Measurements from ENCODE around the gene LAIR2. TPM values are rescaled to one million over a fixed set of nuclear protein-coding genes. Genes with fewer than 3 reads are reported as not detected.

The LAIR2 gene
- total RNA-seq, 2 experiments from 2014 or later: 1.2 TPM; not detected in 1

GRCh38 chr19:54541712-54542111, 39.1 kb downstream of the LAIR2 start:
- no peaks in the 10 kb centered on the region for H3K4me1 ChIP-seq (ENCODE audit: insufficient read depth, low read length)
- Mint-ChIP-seq H3K4me3 (no peak overlapping the region), H3K4me1 (ENCODE audit: low read depth) (no peaks in the 10 kb centered on the region), H3K36me3 (ENCODE audit: low read depth) (no peaks in the 10 kb centered on the region), H3K27me3 (peaks cover 22% of the 10 kb centered on the region), H3K27ac (no peak overlapping the region), H3K9me3 (peaks cover 3% of the 10 kb centered on the region)
- intact Hi-C loops (cut with DNase I, micrococcal nuclease): no loop called here
- CTCF ChIA-PET: no interaction called here
- H3K27me3 ChIP-seq (ENCODE audit: control insufficient read depth in 1 of 2, insufficient read depth in 2 of 2, low read length in 2 of 2): no peaks in the 10 kb centered on the region
- no peak for TF ChIP-seq CTCF (IDR thresholded peaks at IDR 0.05)
- POLR2A ChIA-PET: no interaction called here
- no peak overlapping the region for H3K27ac ChIP-seq (ENCODE audit: low read depth in 1 of 2, low read length in 2 of 2)
- ATAC-seq (ENCODE audit: poor library complexity) (no peak), DNase-seq (no peak)
- no peak overlapping the region for H3K4me3 ChIP-seq (ENCODE audit: low read length)
- no peaks in the 10 kb centered on the region for H3K36me3 ChIP-seq (ENCODE audit: insufficient read depth, low read length)
- H3K9me3 ChIP-seq (ENCODE audit: control insufficient read depth in 1 of 2, insufficient read depth in 1 of 2, low read length in 2 of 2): no peaks in the 10 kb centered on the region

GRCh38 chr19:54548806-54549205, 46.2 kb downstream of the LAIR2 start:
- H3K27ac ChIP-seq (ENCODE audit: low read depth in 1 of 2, low read length in 2 of 2): no peak overlapping the region
- ChIA-PET POLR2A (no interaction called here), CTCF (no interaction called here)
- H3K4me1 Mint-ChIP-seq (ENCODE audit: low read depth): no peaks in the 10 kb centered on the region
- no peaks in the 10 kb centered on the region for H3K27me3 ChIP-seq (ENCODE audit: control insufficient read depth in 1 of 2, insufficient read depth in 2 of 2, low read length in 2 of 2)
- H3K9me3 Mint-ChIP-seq: peaks cover 3% of the 10 kb centered on the region
- H3K27ac Mint-ChIP-seq: no peak overlapping the region
- no peaks in the 10 kb centered on the region for H3K36me3 ChIP-seq (ENCODE audit: insufficient read depth, low read length)
- no peak for DNase-seq
- intact Hi-C loops (cut with DNase I, micrococcal nuclease): no loop called here
- H3K4me3 Mint-ChIP-seq: no peak overlapping the region
- no peak overlapping the region for H3K4me3 ChIP-seq (ENCODE audit: low read length)
- TF ChIP-seq CTCF (IDR thresholded peaks at IDR 0.05): no peak
- H3K27me3 Mint-ChIP-seq: peaks cover 30% of the 10 kb centered on the region
- peaks cover 0 to 9% of the 10 kb centered on the region in 2 experiments for H3K9me3 ChIP-seq (ENCODE audit: control insufficient read depth in 1 of 2, insufficient read depth in 1 of 2, low read length in 2 of 2)
- H3K36me3 Mint-ChIP-seq (ENCODE audit: low read depth): no peaks in the 10 kb centered on the region
- no peak for ATAC-seq (ENCODE audit: poor library complexity)
- H3K4me1 ChIP-seq (ENCODE audit: insufficient read depth, low read length): peaks cover 5% of the 10 kb centered on the region

GRCh38 chr19:54549224-54549623, 46.6 kb downstream of the LAIR2 start:
- H3K27ac Mint-ChIP-seq: no peak overlapping the region
- DNase-seq (no peak), ATAC-seq (ENCODE audit: poor library complexity) (no peak)
- peaks cover 32% of the 10 kb centered on the region for H3K27me3 Mint-ChIP-seq
- H3K4me1 ChIP-seq (ENCODE audit: insufficient read depth, low read length): peaks cover 5% of the 10 kb centered on the region
- intact Hi-C loops (cut with DNase I, micrococcal nuclease): no loop called here
- no peaks in the 10 kb centered on the region for H3K4me1 Mint-ChIP-seq (ENCODE audit: low read depth)
- ChIA-PET POLR2A (no interaction called here), CTCF (no interaction called here)
- H3K36me3 ChIP-seq (ENCODE audit: insufficient read depth, low read length): no peaks in the 10 kb centered on the region
- no peak overlapping the region for H3K4me3 Mint-ChIP-seq
- no peak overlapping the region for H3K27ac ChIP-seq (ENCODE audit: low read depth in 1 of 2, low read length in 2 of 2)
- H3K4me3 ChIP-seq (ENCODE audit: low read length): no peak overlapping the region
- no peaks in the 10 kb centered on the region for H3K36me3 Mint-ChIP-seq (ENCODE audit: low read depth)
- peaks cover 1% of the 10 kb centered on the region for H3K9me3 Mint-ChIP-seq
- no peaks in the 10 kb centered on the region for H3K27me3 ChIP-seq (ENCODE audit: control insufficient read depth in 1 of 2, insufficient read depth in 2 of 2, low read length in 2 of 2)
- no peak for TF ChIP-seq CTCF (IDR thresholded peaks at IDR 0.05)
- H3K9me3 ChIP-seq (ENCODE audit: control insufficient read depth in 1 of 2, insufficient read depth in 1 of 2, low read length in 2 of 2): peaks cover 0 to 9% of the 10 kb centered on the region in 2 experiments
